Endothelial cell (in vitro differentiated cells): ENCODE data around the gene ASPHD1. TPM values are rescaled to one million over a fixed set of nuclear protein-coding genes. Genes with fewer than 3 reads are reported as not detected.
"Not testable (repeated sequence)": the region's sequence is repeated elsewhere in the genome, so short reads cannot be mapped to it uniquely, and the experiment has no call there.

Experiments used
- DNase-seq: peaks from one replicate; pipeline ENCODE4 v3.0.0; 2021; ENCODE audit warnings: low spot score
- H3K27ac Mint-ChIP-seq: one replicate; pipeline ENCODE4 v1.8.0; 2021; ENCODE audit warnings: mixed read lengths, inconsistent platforms; ENCODE audit not compliant: unreplicated experiment
- H3K27me3 Mint-ChIP-seq: one replicate; pipeline ENCODE4 v1.8.0; 2021; ENCODE audit warnings: mild to moderate bottlenecking, moderate library complexity, mixed read lengths, inconsistent platforms; ENCODE audit not compliant: unreplicated experiment
- H3K36me3 Mint-ChIP-seq: one replicate; pipeline ENCODE4 v1.8.0; 2021; ENCODE audit warnings: mild to moderate bottlenecking, low read depth, mixed read lengths, inconsistent platforms; ENCODE audit not compliant: unreplicated experiment
- H3K4me1 Mint-ChIP-seq: one replicate; pipeline ENCODE4 v1.8.0; 2021; ENCODE audit warnings: mild to moderate bottlenecking, mixed read lengths, inconsistent platforms; ENCODE audit not compliant: unreplicated experiment
- H3K4me3 Mint-ChIP-seq: one replicate; pipeline ENCODE4 v1.8.0; 2021; ENCODE audit warnings: mild to moderate bottlenecking, mixed read lengths, inconsistent platforms; ENCODE audit not compliant: unreplicated experiment
- H3K9me3 Mint-ChIP-seq: one replicate; pipeline ENCODE4 v1.8.0; 2021; ENCODE audit warnings: mixed read lengths, inconsistent platforms; ENCODE audit not compliant: unreplicated experiment
- total RNA-seq: library from RNA; stranded (reverse); fragmentation: NEBNext Ultra II Directional; extraction: Animal tissue kit (Norgen Biotek cat#: 25700); gene quantifications from one replicate; pipeline ENCODE4 v1.2.1, GENCODE V29; 2021; ENCODE audit not compliant: unreplicated experiment
- TF ChIP-seq, protein P1 (sequence below): fragments of 200-600 bp; sonication (generic); IDR thresholded peaks from one replicate; pipeline ENCODE4 v1.5.0; 2021; ENCODE audit warnings: antibody characterized with exemption; ENCODE audit not compliant: unreplicated experiment

The ASPHD1 gene
- total RNA-seq, 1 donor from 2014 or later: 3.0 TPM

DNA sequence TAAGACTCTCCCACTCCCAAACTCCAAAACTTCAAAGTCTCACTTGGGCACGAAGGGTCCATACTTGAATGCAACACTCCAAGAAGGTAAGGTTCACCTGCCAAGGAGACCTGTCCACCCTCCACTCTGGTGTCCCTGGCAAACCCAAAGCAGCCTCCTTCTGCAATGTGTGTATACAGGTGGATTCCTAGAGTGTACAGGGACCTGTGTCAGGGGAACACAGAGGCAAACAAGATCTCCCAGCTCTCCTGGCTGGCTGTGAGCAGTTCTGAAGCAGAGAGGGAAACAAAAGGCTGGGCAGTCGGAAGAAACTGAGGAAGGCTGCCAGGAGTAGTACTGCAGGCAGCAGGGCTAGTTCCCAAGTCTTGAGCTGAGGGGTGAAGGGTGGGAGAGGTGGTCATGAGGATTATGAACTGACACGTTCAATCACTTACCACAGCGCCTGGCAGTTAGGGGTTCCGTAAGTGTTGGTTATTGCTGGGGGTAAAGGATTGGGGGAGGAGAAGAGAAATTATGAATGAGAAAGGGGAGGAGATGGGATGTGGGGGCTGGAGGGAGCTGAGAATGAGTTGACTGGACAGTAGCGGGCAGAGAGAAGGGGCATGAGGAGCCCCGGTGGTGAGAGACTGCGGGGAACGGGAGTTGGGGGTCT lies 24.9 kb downstream of the ASPHD1 start:
- H3K27me3 Mint-ChIP-seq: peaks cover 5% of the 10 kb centered on the region
- no peak overlapping the region for H3K27ac Mint-ChIP-seq
- peaks cover 12% of the 10 kb centered on the region for H3K36me3 Mint-ChIP-seq
- H3K4me1 Mint-ChIP-seq: peaks cover 22% of the 10 kb centered on the region
- H3K9me3 Mint-ChIP-seq: no peaks in the 10 kb centered on the region
- TF ChIP-seq, protein P1, sequence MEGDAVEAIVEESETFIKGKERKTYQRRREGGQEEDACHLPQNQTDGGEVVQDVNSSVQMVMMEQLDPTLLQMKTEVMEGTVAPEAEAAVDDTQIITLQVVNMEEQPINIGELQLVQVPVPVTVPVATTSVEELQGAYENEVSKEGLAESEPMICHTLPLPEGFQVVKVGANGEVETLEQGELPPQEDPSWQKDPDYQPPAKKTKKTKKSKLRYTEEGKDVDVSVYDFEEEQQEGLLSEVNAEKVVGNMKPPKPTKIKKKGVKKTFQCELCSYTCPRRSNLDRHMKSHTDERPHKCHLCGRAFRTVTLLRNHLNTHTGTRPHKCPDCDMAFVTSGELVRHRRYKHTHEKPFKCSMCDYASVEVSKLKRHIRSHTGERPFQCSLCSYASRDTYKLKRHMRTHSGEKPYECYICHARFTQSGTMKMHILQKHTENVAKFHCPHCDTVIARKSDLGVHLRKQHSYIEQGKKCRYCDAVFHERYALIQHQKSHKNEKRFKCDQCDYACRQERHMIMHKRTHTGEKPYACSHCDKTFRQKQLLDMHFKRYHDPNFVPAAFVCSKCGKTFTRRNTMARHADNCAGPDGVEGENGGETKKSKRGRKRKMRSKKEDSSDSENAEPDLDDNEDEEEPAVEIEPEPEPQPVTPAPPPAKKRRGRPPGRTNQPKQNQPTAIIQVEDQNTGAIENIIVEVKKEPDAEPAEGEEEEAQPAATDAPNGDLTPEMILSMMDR: no peak
- peak overlapping the region; percentile 97 for H3K4me3 Mint-ChIP-seq
- DNase-seq: no peak

DNA sequence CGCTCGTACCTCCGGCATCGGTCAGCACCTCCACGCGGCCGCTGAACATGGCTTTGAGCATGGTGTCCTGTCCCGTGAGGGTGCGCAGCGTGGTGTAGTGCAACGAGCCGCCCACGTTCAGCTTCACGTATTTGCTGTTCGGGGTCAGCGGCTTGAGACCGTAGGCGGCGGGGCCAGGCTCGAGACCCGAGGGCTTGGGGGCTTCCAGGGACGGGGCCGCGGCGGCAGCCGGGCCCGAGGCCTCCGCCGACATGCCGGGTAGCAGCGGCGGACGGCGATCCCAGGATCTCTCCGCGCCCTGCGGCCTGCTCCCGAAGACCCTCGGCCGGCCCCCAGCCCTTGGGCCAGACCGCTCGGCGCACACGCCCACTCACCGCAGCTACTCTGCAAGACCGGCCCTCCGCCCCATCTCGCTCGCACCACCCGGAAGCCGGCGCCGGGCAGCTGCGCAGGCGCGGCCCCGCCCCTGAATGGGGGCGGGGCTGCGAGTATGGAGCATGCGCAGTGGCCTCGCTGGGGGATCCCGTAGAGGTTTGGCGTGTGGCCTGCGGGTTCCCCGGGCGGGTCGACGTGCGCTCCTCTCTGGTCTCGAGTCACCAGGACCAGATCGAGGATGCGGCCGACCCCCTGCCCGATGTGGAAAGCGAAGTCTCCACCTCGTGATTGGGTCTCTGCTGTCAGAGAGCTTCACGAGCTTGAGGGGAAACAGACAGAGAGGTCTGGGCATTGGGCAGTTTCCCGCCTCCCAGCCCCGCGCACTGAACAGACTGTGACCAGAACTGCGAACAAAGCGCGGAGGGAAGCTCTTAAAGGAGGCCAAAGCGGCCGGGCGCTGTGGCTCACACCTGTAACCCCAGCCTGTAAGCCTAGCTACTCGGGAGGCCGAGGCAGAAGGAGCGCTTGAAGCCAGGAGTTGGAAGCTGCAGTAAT lies 25.8 kb downstream of the ASPHD1 start, which contains the start of gene KCTD13:
TSS of gene KCTD13 (minus strand) at position 446 of the 930 bp plus-strand sequence. CDS start at position 253, 193 bp downstream.
- H3K27ac Mint-ChIP-seq: peak within 1 kb of the TSS; percentile 24
- peaks cover 5% of the 10 kb centered on the region for H3K36me3 Mint-ChIP-seq

DNA sequence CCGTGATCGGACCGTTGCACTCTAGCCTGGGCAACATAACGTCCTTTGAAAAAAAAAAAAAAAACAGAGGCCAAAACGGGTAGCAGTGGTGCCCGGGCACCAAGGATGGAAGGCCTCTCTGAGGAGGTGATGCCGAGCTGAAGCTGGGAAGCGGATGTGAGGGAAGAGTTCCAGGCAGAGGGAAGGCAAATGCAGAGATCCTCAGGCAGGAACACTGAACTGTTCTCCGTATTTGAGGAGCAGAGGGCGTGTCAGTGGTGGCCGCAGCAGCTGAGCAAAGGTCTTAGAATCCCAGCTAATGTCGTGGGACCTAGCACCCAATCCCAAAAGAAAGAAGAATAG lies 26.4 kb downstream of the ASPHD1 start:
- peak overlapping the region; percentile 91 for H3K4me3 Mint-ChIP-seq
- H3K4me1 Mint-ChIP-seq: peaks cover 22% of the 10 kb centered on the region
- no peaks in the 10 kb centered on the region for H3K36me3 Mint-ChIP-seq
- H3K27ac Mint-ChIP-seq: no peak overlapping the region
- TF ChIP-seq, protein P1: no peak
- peaks cover 5% of the 10 kb centered on the region for H3K27me3 Mint-ChIP-seq
- DNase-seq: no peak
- no peaks in the 10 kb centered on the region for H3K9me3 Mint-ChIP-seq

More for the DNA sequence above, 25.8 kb downstream of the ASPHD1 start, which contains the start of gene KCTD13:
- no peaks in the 10 kb centered on the region for H3K9me3 Mint-ChIP-seq
- DNase-seq: peak; percentile 97
- TF ChIP-seq, protein P1: no peak
- peaks cover 5% of the 10 kb centered on the region for H3K27me3 Mint-ChIP-seq
- H3K4me1 Mint-ChIP-seq: peaks cover 22% of the 10 kb centered on the region
- H3K4me3 Mint-ChIP-seq: peak within 1 kb of the TSS; percentile 97

DNA sequence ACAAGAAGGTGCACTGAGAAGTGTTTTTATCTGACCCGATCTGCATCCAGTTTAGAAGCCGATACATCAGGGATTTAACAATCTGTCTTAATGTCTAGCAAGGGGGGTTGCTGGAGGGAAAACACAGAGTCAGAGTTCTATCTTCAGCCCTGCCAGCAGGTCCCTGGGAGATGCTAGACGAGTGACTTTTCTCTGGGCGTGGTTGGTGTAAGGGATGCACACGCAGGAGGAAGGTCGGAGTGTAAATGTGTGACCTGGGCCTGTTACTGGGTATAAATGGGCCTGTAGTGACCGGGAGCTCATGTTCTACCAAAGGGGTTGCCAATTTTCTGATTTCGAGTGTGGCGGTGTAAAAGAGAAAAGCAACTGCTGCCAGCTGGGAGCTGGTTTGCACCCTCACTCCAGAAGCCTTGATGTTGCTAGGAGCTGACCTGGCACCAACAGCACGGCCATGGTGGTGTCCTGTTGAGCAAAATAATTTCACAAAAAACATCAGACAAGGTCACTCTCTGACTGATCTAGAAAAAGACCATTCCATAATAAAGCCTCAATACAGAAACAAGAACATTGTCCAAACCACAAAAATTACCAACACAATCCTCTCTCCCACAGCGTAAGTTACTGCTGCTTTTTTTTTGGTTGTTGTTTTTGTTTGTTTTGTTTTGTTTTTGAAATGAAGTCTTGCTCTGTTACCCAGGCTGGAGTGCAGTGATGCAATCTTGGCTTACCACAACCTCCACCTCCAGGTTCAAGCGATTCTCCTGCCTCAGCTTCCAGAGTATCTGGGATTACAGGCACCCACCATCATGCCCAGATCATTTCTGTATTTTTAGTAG lies 27.0 kb downstream of the ASPHD1 start:
- TF ChIP-seq, protein P1: no peak
- Mint-ChIP-seq H3K27ac (peak overlapping the region; percentile 72), H3K4me1 (peaks cover 22% of the 10 kb centered on the region), H3K36me3 (no peaks in the 10 kb centered on the region), H3K9me3 (no peaks in the 10 kb centered on the region), H3K4me3 (peak overlapping the region; percentile 91), H3K27me3 (peaks cover 5% of the 10 kb centered on the region)
- DNase-seq: no peak

DNA sequence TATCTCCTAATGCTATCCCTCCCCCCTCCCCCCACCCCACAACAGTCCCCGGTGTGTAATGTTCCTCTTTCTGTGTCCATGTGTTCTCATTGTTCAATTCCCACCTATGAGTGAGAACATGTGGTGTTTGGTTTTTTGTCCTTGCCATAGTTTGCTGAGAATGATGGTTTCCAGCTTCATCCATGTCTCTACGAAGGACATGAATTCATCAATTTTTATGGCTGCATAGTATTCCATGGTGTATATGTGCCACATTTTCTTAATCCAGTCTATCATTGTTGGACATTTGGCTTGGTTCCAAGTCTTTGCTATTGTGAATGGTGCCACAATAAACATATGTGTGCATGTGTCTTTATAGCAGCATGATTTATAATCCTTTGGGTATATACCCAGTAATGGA lies 31.5 kb downstream of the ASPHD1 start:
- DNase-seq, H3K9me3 Mint-ChIP-seq, H3K4me3 Mint-ChIP-seq, H3K4me1 Mint-ChIP-seq, H3K27me3 Mint-ChIP-seq, H3K27ac Mint-ChIP-seq, H3K36me3 Mint-ChIP-seq: not testable (repeated sequence)
